ENCODE measurements around the gene P4HA2.

The P4HA2 gene

GRCh38 chr5:132198571-132198970, 29.1 kb downstream of the P4HA2 start:
- H3K9ac ChIP-seq (ENCODE audit: low read length) = no peak overlapping the region
- no peak for TF ChIP-seq EZH2phosphoT487 (conservative IDR thresholded peaks at IDR 0.05; ENCODE audit: low read length)
- TF ChIP-seq, protein P1, sequence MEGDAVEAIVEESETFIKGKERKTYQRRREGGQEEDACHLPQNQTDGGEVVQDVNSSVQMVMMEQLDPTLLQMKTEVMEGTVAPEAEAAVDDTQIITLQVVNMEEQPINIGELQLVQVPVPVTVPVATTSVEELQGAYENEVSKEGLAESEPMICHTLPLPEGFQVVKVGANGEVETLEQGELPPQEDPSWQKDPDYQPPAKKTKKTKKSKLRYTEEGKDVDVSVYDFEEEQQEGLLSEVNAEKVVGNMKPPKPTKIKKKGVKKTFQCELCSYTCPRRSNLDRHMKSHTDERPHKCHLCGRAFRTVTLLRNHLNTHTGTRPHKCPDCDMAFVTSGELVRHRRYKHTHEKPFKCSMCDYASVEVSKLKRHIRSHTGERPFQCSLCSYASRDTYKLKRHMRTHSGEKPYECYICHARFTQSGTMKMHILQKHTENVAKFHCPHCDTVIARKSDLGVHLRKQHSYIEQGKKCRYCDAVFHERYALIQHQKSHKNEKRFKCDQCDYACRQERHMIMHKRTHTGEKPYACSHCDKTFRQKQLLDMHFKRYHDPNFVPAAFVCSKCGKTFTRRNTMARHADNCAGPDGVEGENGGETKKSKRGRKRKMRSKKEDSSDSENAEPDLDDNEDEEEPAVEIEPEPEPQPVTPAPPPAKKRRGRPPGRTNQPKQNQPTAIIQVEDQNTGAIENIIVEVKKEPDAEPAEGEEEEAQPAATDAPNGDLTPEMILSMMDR (IDR thresholded peaks at IDR 0.05; ENCODE audit: insufficient read depth, low read length, poor library complexity, severe bottlenecking) = no peak
- no peaks in the 10 kb centered on the region for H3K9me3 ChIP-seq (ENCODE audit: insufficient read depth, low read length)
- H3K27me3 ChIP-seq (ENCODE audit: low read length) = no peaks in the 10 kb centered on the region
- no peak overlapping the region for H3K27ac ChIP-seq (ENCODE audit: low read depth, low read length)
- H3K36me3 ChIP-seq (ENCODE audit: low read length) = no peaks in the 10 kb centered on the region
- no peak overlapping the region for H2AFZ ChIP-seq (ENCODE audit: low read depth, low read length, severe bottlenecking)
- H4K20me1 ChIP-seq (ENCODE audit: low read depth, low read length) = no peaks in the 10 kb centered on the region
- H3K79me2 ChIP-seq (ENCODE audit: insufficient read depth, low read length) = no peaks in the 10 kb centered on the region
- H3K9me2 ChIP-seq (replicated peaks; ENCODE audit: insufficient read depth, low read length) = no peaks in the 10 kb centered on the region
- H3F3A ChIP-seq (ENCODE audit: insufficient read depth) = no peaks in the 10 kb centered on the region
- H3K4me3 ChIP-seq (ENCODE audit: insufficient read depth, low read length, poor library complexity, severe bottlenecking) = no peak overlapping the region
- H3K4me2 ChIP-seq (ENCODE audit: low read depth, low read length, poor library complexity, severe bottlenecking) = no peak overlapping the region

- Histone ChIP-seq H3K79me2 (ENCODE audit: insufficient read depth, low read length) (no peaks in the 10 kb centered on the region), H3K4me2 (ENCODE audit: low read depth, low read length, poor library complexity, severe bottlenecking) (no peak overlapping the region), H3K4me3 (ENCODE audit: insufficient read depth, low read length, poor library complexity, severe bottlenecking) (no peak overlapping the region), H3K27me3 (ENCODE audit: low read length) (no peaks in the 10 kb centered on the region), H3K27ac (ENCODE audit: low read depth, low read length) (no peak overlapping the region), H3K9ac (ENCODE audit: low read length) (no peak overlapping the region), H4K20me1 (ENCODE audit: low read depth, low read length) (no peaks in the 10 kb centered on the region), H3K9me3 (ENCODE audit: insufficient read depth, low read length) (no peaks in the 10 kb centered on the region), H3K36me3 (ENCODE audit: low read length) (no peaks in the 10 kb centered on the region), H2AFZ (ENCODE audit: low read depth, low read length, severe bottlenecking) (no peak overlapping the region), H3K9me2 (replicated peaks; ENCODE audit: insufficient read depth, low read length) (no peaks in the 10 kb centered on the region), H3F3A (ENCODE audit: insufficient read depth) (no peaks in the 10 kb centered on the region)
- TF ChIP-seq, protein P1 (IDR thresholded peaks at IDR 0.05; ENCODE audit: insufficient read depth, low read length, poor library complexity, severe bottlenecking) = no peak
- TF ChIP-seq EZH2phosphoT487 (conservative IDR thresholded peaks at IDR 0.05; ENCODE audit: low read length) = no peak
Observed at GRCh38 chr5:132195727-132196126, 31.9 kb downstream of the P4HA2 start.

GRCh38 chr5:132193165-132193694, 34.4 kb downstream of the P4HA2 start:
- Histone ChIP-seq H3K4me2 (ENCODE audit: low read depth, low read length, poor library complexity, severe bottlenecking) (no peak overlapping the region), H3F3A (ENCODE audit: insufficient read depth) (no peaks in the 10 kb centered on the region), H4K20me1 (ENCODE audit: low read depth, low read length) (no peaks in the 10 kb centered on the region), H3K4me3 (ENCODE audit: insufficient read depth, low read length, poor library complexity, severe bottlenecking) (no peak overlapping the region), H3K9me3 (ENCODE audit: insufficient read depth, low read length) (no peaks in the 10 kb centered on the region), H2AFZ (ENCODE audit: low read depth, low read length, severe bottlenecking) (no peak overlapping the region), H3K9me2 (replicated peaks; ENCODE audit: insufficient read depth, low read length) (no peaks in the 10 kb centered on the region), H3K79me2 (ENCODE audit: insufficient read depth, low read length) (no peaks in the 10 kb centered on the region), H3K9ac (ENCODE audit: low read length) (no peak overlapping the region), H3K27me3 (ENCODE audit: low read length) (no peaks in the 10 kb centered on the region), H3K36me3 (ENCODE audit: low read length) (no peaks in the 10 kb centered on the region), H3K27ac (ENCODE audit: low read depth, low read length) (no peak overlapping the region)
- TF ChIP-seq, protein P1 (IDR thresholded peaks at IDR 0.05; ENCODE audit: insufficient read depth, low read length, poor library complexity, severe bottlenecking) = no peak
- no peak for TF ChIP-seq EZH2phosphoT487 (conservative IDR thresholded peaks at IDR 0.05; ENCODE audit: low read length)
